CD4-positive, alpha-beta T cell treated with Interleukin-15 for 1 hour (primary cell): Measurements from ENCODE around the gene TRAPPC6A.
"Not testable (repeated sequence)": the region's sequence is repeated elsewhere in the genome, so short reads cannot be mapped to it uniquely, and the experiment has no call there.

Source experiments
- DNase-seq: peaks from one replicate; pipeline ENCODE4 v3.0.0-alpha.2; 2020

TRAPPC6A gene

DNA sequence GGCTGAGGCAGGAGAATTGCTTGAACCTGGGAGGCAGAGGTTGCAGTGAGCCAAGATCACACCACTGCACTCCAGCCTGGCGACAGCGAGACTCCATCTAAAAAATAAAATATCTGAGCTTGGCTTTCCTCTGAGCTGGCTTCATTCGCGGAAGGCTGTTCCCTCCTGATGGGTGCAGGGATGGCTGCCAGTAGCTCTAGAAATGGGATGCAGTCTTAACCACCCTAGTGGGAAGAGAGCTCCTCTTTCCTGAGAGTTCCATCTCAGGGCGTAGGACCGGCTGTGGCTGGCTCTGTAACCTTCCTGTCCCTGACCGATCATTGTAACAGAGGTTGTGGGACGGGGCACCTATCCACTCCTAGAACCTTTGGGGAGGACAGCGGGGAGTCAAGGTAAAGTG lies 52.7 kb downstream of the TRAPPC6A start:
- DNase-seq: no peak

DNA sequence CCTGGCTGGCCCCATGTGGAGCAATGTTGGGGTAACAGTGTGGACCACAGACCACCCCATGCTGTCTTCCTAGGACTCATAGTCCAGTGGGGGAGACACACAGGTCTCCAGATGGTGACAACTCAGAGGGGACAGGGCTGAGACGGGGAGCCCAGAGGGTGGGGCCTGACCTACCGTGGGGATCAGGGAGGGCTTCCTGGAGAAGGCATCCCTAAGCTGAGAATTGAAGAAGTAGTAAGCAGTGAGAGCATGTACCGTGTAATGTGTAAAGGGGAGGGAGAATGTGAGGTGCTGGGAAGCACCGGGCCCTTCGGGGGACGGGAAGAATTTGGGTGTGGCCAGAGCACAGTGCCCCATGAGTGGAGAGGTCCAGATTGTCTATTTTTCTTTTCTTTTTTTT lies 54.0 kb downstream of the TRAPPC6A start:
- no peak for DNase-seq

DNA sequence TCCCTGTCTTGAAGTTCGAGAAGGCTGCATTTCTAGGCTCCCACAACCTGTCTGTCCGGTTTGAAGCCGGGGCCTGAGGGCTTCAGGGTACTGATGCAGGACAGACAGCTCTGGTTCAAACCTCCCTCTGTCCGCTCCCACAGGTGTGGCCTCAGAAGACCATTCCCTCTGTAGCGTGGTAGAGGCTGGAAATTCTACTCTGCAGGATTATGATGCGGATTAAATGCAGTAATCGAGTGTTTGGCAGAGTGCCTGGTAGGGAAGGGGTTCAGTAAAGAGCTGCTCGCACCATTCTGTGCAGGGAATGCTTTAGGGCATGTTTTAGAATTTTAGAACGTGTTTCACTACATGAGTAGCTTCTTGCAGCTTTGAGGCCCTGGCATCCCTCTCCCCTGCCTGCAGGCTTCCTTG lies 54.6 kb downstream of the TRAPPC6A start:
- no peak for DNase-seq

DNA sequence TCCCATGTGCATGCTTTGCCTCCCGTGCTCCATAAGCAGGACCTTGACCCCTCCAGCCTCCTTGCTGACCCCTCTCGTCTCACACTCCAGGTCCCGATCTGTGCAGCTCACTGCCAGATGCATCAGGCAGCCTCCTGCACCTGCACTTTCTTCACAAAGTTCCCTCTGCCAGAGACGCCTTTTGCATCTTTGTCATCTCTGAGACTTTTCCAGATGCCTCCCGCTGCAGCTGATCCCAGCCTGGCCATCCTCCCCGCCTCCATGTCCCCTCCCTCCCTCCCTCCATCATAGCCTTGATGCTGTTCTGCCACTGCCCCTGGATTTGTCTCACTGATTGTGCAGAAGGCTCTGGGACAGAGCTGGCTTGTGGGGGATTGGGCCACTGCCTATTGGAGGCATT lies 55.2 kb downstream of the TRAPPC6A start:
- no peak for DNase-seq

DNA sequence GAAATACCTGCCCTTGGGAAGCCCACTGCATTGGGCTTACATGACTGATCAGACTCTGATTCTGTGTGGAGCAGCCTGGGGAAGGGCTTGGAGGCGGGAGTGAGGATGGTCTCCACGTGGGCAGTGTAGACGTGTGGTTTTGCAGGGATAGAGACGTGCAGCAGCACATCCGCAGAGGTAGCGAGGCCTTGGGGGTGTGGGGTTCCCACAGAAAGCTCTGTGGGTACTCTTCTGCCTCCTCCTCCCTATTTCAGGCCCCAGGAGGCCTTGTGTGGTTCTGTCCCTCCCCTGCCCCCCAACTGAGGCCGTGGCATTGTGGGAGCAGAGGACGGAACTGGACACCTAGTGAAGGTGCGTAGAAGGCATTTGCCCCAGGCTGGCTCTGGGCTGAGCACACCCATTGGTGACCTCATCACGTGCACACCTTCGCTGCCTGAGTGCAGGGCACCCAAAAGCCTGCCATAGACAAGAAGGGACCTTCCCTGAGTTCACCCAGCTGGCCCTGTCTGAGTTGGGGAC lies 56.2 kb downstream of the TRAPPC6A start:
- DNase-seq: no peak

DNA sequence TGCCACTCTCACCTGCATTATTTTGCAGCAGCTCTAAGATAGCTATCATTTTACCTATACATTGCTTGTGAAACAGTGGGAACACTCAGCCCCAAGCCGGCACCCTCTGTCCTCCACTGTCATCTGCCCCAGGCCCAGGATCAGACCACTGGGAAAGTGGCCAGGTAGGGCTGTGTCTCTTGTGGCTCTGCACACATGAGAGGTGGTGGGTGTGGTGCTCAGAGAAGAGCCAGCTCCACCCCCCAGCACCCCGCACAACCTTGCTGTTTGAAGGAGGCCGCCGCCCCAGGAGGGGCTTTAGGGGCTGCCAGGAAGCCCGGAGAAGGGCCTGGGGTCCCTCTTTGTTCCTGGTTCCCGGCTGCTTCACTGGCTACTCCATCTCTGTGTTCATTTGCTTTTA lies 58.5 kb downstream of the TRAPPC6A start:
- no peak for DNase-seq

DNA sequence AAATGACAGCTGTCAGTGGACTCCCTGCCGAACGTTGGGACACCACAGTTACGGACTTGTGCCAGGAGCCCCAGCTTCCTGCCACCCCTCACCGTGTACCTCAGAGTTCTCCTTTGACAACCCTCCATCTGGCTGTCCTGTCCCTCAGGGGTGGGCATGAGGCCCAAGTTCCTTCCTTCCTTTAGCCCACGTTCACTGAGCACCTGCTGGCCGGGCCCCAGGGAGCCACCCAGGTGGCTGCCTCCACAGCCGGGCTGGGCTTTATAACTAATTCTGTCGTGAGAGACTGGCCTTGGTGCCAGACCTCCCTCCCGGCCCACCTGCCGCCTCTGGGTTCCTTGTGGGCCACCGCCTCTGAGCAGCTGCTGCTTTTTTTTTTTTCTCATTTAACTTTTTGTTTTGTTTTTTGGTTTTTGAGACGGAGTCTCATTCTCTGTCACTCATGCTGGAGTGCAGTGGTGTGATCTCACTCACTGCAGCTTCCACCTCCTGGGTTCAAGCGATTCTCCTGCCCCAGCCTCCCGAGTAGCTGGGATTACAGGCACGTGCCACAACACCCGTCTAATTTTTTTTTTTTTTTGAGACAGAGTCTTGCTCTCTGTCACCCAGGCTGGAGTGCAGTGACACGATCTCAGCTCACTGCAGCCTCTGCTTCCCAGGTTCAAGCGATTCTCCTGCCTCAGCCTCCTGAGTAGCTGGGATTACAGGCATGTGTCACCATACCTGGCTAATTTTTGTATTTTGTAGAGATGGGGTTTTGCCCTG lies 59.3 kb downstream of the TRAPPC6A start:
- not testable (repeated sequence) for DNase-seq

DNA sequence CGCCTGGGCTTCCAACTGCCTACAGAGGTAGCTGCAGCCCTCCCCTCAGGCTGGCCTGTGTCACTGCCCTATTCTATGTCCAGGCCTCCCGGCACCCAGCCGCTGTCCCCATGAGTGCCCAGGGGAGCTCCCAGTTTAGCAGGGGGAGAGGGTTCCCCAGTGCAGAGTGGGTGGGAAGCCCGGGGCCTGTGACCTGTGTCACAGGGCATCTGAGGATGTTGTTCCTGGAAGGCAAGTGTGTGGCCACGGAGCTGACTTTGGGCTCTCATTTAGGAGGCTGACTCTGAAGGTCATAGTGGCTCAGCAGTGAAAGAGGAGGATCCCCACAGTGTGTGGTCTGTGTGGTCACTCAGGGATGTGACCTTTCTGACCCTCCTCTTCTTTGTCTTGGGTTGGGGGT lies 59.9 kb downstream of the TRAPPC6A start:
- no peak for DNase-seq

DNA sequence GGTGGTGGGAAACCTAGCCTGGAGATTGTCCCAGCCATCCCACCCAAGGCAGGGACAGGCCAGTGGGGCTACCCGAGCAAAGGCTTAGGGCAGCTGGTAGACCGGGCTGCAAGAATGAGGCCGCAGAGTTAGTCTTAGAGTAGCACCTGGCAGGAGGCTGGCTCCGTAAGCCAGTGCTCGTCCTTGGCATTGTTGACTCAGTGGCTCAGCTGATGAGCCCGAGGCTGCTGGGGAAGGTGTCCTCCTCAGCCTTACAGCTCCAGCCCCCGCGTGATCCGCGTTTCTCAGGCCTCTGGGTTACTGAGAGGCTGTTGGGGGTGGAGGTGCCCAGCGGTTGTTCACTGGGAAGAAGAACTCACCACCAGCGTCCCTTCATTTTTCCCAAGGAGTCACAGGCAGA lies 60.4 kb downstream of the TRAPPC6A start:
- no peak for DNase-seq

DNA sequence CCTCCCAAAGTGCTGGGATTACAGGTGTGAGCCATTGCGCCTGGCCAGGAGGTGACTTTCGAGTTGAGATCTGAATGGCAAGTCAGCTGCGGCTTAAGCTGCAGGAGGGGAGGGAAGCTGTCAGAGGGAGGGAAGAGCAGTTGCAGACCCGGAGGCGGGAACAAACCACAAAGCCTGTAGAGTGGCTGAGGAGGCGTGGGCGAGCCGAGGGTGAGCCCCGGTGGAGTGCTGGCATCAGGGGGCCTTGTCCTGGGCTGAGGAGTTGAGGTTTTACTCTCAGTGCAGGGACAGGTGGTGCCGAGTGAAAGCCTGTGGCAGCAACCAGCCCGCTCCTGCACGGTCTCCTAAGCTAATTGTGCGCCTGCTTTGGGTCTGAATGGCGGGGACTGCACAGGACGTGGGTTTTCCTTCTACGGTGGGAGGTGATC lies 60.9 kb downstream of the TRAPPC6A start:
- DNase-seq: peak; percentile 29

DNA sequence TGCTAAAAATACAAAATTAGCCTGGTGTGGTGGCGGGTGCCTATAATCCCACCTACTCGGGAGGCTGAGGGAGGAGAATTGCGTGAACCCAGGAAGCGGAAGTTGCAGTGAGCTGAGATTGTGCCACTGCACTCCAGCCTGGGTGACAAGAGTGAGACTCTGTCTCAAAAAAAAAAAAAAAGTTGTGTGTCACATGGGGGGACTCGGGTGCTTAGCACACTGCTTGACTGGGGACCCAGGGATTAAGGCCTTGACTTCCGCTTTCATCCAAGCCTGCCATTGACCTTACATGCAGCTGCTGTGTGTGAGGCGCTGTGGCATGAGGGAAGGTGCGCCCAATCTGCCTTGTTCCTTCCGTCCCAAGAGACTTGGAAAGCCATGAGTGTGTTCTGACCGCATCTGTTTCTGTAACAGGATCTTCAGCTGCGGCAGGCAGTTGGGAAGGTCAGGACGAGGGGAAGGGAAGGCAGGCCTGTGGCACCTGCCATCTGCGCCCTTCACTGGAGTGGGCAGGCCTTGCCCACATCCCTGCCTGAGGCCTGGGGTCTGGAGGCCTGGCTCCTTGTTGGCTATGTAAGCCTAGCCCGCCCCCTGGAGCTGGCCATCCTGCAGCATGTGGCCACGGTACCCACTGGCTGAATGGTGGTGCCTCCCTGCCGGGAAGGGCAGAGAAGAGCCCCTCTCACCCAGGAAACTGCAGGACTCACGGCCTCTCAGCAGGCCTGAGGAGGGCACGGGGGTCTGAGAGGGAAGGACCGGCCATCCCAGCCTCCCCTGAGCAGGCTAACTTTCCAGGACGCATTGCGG lies 62.0 kb downstream of the TRAPPC6A start:
- no peak for DNase-seq

DNA sequence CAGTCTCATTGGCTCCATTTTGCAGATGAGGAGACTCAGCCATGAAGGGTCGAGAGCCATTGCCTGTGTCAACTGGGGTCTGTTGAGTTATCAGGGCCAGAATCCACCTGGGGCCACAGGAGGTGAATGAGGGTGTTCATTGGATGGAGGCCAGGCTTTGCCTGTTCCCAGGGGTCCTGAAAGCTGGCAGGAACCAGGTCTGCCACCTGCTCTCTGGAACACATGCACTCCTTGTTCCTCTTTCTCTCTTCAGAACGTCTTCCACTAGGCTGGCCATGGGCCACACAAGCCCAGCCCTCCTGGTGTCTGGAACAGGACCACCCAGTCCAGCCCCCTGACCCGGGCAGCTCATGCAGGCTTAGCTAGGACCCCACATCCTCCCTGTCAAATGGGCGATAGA lies 63.9 kb downstream of the TRAPPC6A start:
- no peak for DNase-seq

DNA sequence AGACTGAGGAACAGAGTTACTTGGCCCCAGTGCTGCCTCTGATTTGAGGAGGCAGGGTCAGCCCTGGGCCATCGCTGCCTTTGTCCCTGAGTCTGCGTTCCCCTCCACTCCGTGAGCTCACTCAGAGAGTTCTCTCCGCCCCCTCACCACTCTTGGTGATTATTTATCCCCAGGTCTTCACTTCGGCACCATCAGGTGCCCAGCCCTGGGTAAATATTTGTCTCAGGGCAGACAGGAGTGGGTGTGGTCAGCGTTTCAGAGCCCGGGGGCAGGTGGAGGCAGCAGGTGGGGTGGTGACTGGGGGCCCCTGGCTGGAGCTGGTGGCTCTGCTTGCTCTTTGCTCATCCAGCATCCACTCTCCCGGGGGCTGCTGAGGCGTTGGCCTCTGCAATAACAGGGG lies 64.4 kb downstream of the TRAPPC6A start:
- no peak for DNase-seq
